GM12801 (cell line): Measurements from ENCODE around the gene PPP4R4.

Experiments used
- CTCF ChIP-seq: IDR thresholded peaks from one replicate; pipeline ENCODE4 v1.5.1; 2011; ENCODE audit warnings: control low read depth; ENCODE audit not compliant: insufficient read length; ENCODE audit errors: extremely low read depth

PPP4R4 gene

GRCh38 chr14:94138251-94138650 lies 35.9 kb upstream of the PPP4R4 start:
- TF ChIP-seq CTCF: no peak

GRCh38 chr14:94139006-94139405 lies 35.1 kb upstream of the PPP4R4 start:
- TF ChIP-seq CTCF: no peak

GRCh38 chr14:94139421-94139820 lies 34.7 kb upstream of the PPP4R4 start:
- TF ChIP-seq CTCF: no peak

- TF ChIP-seq CTCF: no peak
These were observed 31.9 kb upstream of the PPP4R4 start for GRCh38 chr14:94142247-94142646.

- TF ChIP-seq CTCF: no peak
These were observed 31.3 kb upstream of the PPP4R4 start for GRCh38 chr14:94142836-94143235.

- TF ChIP-seq CTCF: no peak
These were observed 30.9 kb upstream of the PPP4R4 start for GRCh38 chr14:94143239-94143638.

- no peak for TF ChIP-seq CTCF
These were observed 30.4 kb upstream of the PPP4R4 start for GRCh38 chr14:94143711-94144110.

- TF ChIP-seq CTCF: no peak
These were observed 29.4 kb upstream of the PPP4R4 start for GRCh38 chr14:94144765-94145164.
